GM11168 (cell line): ENCODE measurements around the gene TRAPPC2L.

Experiments used
- in situ Hi-C: fragments of 300-500 bp; cut with MboI; formaldehyde crosslinking; loops from one replicate; pipeline ENCODE4 v1.12.0; 2022; ENCODE audit warnings: low sequenced_read_pairs; ENCODE audit not compliant: unreplicated experiment

The TRAPPC2L gene

DNA sequence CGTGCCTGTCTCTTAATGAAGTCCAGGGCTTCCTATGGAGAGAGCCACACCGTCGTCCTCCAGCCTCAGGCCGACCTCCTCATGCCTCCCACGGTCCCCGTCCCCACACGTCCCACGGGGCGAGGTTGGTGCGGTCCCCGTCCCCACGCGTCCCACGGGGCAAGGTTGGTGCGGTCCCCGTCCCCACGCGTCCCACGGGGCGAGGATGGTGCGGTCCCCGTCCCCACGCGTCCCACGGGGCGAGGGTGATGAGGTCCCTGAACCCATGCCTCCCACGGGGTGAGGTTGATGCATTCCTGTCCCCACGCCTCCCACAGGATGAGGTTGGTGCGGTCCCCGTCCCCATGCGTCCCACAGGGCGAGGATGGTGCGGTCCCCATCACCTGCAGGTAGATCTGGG lies 21.1 kb upstream of the TRAPPC2L start:
- in situ Hi-C loops = no loop called here

DNA sequence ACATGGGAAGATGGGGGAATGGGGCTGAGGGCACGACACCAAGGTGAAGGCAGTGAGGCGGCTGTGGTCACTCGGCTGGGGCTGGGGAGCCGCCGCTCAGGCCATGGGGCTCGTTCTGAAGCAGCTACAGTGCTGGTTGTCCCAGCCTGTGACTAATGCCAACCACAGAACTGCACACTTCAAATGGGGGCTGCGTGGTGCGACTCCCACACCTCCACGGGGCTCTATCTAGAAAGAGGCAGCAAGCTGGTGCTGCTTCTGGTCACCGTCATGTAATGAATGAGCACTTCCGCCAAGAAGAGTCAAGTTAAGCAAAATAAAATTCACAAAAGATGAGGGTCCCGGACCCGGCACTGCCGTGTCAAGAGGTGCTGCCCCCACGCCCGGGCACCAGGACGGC lies 20.1 kb upstream of the TRAPPC2L start:
- in situ Hi-C loops = no loop called here

DNA sequence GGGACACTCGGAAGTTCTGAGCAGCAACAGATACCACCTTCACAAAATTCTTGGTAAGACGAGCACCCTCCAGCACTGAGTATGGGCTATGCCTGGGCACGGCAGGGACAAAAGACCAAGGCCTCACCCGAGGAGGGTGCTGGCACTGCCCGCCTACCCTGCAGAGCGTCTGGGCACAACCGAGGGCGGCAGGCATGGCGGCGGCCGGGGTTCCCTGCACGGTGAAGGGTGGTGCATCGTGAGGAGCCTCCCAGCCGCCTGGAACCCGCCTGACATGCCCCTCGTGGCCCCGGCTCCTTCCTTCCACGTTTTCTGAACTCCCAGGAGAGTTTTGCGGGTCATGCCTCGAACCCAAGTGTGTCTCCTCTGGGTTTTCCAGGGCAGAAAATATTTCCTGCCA lies 19.1 kb upstream of the TRAPPC2L start:
- in situ Hi-C loops = no loop called here

DNA sequence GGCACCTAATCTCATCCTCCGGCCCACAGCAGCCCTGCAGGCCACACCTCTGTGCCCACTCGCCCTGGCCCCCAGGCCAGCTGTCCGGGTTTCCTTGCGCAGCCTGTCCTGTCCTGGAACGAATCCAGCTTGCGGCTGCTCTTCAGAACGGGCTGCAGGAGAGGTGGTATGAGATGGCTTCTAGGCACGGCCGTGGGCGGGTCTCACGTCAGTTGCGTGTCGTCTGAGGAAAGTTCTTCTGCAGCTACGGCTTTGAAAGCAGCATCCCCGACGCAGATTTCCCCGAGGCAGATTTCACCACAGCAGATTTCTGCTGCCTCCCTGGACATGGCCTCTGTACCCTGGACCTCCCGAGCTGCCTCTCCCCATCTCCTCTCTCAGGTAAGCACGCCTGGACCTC lies 18.4 kb upstream of the TRAPPC2L start:
- in situ Hi-C loops = no loop called here

DNA sequence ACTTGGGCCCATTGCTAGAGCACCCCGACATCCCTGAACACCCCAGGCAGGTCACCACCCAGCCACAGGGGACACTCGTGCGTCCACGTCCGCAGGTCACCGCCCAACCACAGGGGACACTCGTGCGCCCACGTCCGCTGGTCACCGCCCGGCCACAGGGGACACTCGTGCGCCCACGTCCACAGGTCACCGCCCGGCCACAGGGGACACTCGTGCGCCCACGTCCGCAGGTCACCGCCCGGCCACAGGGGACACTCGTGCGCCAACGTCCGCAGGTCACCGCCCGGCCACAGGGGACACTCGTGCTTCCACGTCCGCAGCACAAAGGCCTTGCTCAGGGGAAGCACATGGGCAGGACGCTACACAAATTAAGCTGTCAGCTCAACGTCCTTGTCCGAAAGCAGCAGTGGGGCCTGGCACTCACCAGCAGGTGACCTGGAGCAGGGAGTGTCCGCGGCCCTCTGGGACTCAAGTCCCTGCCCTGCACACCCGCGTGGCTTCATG lies 17.8 kb upstream of the TRAPPC2L start:
- in situ Hi-C loops = no loop called here

DNA sequence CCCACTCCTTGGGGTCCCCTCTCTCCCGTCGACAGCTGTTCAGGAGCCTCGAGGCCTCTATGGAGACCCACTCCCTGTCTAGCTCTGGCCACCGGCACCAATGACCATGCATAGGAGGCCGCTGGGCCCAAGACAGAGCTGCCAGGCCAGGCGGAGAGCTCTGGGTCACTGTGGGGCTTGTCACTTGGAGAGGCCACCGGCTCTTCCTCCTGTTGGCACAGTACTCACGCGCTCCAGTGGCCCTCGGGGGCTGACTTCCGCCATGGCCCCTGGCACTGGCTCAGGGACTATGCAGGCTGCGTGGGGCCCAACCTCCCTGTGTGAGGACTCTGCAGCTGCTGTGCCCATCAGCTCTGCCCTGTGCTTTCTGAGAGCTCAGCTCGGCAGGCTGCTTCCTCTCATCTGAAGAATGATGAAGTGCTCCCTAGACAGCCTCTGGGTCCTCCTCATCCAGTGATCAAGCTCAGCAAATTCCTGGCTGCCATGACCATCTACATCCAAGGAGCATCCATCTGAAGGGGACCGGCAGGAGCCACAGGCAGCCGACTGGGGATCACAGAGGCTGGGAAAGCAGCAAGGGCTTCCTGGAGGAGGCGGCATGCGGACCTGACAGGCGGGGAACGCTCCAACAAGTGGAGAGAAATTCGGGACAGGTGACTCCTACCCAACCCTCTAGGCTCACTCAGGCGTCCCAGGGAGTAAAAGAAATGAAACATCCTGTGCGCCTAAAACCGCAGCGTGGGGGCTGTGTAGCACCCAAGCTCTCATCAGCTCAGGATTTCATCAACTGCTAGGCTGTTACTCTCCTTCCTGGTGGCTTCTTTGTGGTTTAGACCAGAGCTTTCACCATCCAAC lies 17.0 kb upstream of the TRAPPC2L start:
- in situ Hi-C loops = no loop called here

DNA sequence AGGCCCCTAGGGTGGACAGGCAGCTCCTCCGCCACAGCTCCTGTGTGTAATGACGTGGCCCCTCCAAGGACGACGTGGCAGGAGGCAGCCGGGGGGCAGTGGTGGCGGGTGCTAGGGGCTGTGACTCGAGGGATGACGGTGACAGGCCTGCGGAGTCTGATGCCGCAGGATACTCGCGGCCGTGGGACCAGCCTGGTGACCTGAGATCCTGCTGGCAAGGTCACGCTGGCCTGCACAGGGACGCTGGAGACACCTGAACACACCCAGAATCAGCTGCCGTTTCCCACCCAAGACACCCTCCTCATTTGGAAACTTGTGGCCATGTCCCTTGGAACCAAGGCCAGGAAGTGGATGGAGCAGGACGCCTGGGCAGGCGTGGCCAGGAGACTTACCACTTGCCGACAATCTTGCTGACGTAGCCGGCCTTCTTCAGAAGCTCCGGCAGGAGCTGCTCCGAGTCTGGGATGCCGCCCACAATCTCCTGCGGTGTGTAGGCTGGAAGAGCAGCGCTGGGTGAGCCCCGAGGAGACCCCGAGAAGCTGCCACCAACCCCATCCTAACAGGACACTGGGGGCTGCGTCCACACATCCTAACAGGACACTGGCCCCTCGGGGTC lies 16.2 kb upstream of the TRAPPC2L start:
- in situ Hi-C loops = no loop called here

DNA sequence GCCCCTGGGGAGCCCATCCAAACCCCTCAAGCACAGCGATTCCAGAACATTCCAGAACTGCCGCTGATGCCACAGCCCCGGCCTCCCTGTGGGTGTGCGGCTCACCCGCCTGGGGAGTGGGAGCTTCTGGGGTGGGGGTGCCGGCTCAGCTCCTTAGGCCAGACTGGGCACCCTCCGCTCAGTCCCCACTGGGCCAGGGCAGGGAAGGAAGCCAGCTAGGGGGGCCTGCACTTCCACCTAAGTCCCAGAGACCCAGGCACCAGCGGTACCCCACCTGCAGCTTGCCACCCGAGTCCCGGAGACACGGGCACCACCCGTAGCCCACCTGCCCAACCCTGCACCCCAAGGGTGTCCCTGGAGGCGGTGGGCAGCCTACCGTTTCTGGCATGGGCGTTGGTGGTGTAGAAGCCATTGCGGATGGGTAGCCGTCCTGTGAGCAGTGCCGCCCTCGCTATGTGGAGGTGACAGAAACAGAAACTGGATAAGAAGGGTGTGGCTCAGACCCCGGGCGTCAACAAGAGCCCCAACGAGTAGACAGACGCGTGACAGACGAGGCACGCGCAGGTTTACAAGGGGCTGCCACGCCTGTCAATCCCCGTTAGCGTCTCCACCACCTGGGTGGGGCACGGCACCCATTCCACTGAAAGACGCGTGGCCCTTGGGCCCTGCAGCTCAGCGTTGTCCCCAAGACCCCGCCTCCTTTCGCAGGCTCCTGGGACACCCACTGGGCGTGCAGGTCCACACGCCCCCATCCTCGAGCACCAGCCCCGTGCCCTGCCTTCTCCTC lies 15.2 kb upstream of the TRAPPC2L start:
- in situ Hi-C loops = no loop called here

DNA sequence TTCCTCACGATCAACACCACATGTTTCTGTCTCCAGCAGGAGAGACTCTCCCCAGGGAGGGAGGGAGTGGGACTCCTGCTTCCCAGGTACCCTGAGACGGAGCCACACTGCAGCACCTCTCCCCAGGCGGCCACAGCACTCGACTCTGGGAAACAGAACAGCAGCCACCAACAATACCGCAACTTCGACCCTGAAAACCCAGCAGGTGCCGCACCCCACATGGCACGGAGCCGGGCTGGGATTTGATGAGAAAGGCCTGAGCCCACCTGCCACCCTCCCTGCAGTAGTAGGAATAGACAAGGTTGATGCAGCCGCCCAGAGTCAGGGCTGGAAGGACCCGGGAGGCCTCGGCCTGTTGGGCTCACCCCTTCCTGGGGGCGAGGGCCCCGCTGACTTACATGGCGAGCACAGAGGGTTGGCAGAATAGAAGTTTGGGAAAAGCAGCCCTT lies 14.6 kb upstream of the TRAPPC2L start:
- in situ Hi-C loops = no loop called here

DNA sequence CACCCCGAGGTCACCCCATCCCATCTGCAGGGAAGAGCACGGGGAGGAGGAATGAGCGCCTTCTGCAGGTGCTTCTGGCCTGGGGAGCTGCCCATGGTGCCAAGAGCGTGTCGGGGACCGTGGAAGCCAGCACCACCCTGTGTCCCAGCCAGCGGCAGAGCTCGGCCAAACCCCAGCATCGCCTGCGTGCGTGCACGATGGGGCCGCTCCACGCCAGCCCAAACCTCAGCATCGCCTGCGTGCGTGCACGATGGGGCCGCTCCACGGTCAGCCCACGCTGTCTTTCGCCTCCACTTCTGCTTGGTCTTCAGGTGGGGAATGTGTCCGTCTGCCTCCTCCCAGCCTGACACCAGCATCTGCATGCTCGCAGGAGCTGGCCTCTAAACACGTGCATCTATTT lies 14.1 kb upstream of the TRAPPC2L start:
- in situ Hi-C loops = no loop called here

DNA sequence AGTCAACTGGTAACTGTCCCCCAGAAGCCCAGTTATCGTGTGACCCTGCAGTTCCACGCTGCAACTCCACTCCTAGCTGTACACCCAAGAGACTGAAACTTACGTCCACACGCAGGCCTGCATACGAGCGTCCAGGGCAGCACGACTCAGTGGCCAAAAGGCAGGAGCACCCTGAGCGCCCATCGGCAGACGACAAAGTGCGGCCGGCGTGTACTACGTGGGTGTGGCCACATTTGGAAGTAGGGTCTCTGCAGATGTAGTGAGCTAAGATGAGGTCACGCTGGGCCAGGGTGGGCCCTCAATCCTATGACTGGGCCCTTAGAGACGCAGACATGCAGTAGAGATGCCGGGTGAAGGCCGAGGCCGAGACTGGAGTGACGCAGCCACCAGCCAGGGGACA lies 13.7 kb upstream of the TRAPPC2L start:
- in situ Hi-C loops = no loop called here

DNA sequence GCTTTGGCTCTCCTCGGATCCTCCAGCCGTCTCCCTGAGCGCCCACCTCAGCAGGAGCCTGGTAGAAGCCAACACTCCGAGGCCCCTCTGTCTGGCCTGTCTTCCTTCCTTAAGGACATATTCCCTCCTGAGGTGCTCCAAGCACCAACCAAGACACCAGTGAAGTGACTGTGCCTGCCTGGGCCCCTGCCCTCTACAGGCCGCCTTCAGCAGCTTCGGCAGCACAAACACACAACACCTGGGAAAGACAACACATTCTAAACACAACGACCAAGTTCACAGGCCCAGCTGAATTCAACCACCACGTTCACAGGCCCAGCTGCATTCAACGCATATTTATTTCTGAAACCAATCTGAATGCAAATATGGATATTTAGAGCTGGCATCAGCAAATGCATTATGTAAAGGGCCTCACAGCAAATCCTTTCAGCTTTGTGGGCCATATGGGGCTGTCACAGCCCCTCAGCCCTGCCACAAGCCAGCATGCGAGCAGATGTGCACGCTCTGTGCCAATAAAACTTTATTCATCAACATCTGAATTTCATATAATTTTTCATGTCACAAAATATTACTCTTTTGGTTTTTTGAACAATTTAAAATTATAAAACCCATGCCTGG lies 12.4 kb upstream of the TRAPPC2L start:
- in situ Hi-C loops = no loop called here

DNA sequence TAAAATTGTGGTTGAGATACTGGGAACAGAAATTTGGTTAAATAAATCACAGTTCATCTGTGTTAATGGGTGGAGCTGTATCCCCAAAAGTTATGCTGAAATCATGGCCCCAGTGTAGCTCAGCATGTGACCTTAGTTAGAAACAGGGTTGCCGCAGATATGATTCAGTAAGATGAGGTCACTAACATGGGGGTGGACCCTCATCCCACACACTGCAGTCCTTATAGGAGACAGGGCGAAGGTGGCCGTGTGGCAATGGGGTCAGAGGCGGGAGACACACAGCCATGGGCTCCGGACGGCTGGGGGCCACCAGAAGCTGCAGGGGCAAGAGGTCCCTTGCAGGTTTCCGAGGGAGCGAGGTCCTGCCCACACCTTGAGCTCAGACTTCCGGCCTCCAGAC lies 10.8 kb upstream of the TRAPPC2L start:
- in situ Hi-C loops = no loop called here

DNA sequence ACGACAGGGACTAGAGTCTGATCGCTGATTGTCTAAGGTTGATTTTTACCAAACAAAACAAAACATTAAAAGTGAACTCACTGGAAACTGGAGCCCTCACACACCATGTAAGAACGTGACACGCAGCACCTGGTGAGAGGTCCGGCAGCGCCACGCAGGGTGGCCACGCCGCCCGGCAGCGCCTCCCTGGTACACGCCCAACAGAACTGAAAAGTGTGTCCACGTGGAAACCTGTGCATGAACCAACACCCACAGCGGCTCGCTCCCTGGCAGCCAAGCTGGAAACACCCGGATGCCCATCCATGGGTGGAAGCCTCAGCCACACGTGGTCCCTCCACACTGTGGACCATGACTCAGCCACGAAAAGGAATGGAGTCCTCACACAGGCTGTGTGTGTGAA lies 9.3 kb upstream of the TRAPPC2L start:
- in situ Hi-C loops = no loop called here

DNA sequence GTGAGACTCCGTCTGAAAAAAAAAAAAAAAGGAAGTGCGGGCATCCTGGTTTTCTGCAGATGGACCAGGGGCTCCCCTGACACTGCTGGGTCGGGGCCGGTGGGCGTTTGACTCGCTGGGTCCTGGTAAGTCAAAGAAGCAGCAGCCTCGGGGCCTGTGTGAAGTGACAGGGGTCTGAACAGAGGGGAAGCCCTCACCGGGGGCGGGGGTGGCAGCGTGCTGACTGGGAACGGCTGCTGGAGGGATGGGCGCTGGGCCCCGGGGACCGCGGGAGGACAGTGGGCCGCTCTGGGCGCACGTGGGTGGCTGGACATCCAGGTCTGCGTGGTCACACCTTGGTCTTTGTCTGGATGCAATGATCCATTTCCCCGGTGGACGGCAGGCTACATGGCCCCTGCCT lies 8.4 kb upstream of the TRAPPC2L start:
- in situ Hi-C loops = no loop called here

DNA sequence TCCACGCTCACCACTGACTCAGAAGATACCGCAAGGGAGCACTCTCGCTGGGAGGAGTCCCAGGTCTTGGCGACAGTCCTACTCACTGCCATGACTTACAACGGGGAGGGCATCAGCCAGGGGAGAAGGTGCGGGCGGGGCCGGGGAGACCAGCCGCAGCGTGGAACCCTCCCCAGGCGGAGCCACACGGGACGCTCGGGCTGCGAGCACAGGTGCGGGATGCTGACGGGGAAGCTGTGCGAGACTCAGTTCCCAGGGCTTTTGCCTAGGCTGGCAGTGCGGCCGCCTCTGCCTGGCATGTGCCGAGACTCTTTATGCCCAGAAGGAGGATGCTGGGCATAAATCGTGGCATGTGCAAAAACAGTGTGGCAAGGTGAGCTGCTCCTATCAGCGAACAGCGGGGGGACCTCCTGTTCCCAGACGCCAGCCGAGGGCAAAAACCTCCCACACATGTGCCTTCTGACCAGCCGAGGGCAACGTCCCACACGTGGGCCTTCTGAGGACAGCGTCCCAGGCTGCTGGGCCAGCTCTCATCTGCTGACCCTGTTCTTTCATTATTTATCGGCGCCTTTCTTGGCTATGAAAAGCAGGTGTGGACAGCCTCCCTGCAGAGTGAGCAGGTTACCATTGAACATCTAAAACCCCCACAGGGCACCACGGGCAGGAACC lies 6.3 kb upstream of the TRAPPC2L start:
- in situ Hi-C loops = no loop called here

DNA sequence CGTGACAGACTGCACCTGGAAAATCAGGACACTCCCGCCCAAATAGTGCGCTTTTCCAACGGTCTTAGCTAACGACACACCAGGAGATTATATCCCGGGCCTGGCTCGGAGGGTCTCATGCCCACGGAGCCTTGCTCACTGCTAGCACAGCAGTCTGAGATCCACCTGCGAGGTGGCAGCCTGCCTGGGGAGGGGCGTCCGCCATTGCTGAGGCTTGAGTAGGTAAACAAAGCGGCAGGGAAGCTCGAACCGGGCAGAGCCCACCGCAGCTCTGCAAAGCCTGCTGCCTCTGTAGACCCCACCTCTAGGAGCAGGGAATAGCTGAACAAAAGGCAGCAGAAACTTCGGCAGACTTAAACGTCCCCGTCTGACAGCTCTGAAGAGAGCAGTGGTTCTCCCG lies 5.3 kb upstream of the TRAPPC2L start:
- in situ Hi-C loops = no loop called here

DNA sequence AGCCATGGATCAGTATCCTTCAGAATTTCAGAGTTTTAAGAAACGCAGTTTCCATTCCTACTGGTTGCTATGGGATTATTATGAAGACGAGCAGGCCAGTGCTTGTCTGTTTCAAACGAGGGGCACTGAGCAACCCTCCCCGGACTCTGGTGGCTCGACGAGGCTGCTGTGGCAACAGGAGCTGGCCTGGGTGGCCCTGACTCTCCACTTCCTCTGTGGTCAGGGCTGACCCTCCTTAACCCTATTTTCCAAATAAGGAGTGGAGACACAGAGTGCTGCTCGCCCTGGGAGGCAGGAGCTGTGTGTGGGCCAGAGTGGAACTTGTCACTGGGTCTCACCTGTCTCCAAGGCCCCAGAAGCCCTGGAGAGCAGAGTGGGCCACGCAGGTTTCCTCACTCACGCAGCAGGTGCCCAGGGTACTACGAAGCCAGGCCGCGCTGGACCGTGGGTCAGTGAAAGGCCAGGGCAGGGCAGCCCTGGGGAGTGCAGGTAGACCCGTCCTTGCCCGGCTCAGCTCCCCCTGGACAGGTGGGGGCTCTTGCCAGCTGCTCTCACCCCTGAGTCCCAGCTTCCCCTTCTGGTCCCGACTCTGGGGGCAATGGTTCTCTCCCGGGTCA lies 3.5 kb upstream of the TRAPPC2L start:
- in situ Hi-C loops = no loop called here

DNA sequence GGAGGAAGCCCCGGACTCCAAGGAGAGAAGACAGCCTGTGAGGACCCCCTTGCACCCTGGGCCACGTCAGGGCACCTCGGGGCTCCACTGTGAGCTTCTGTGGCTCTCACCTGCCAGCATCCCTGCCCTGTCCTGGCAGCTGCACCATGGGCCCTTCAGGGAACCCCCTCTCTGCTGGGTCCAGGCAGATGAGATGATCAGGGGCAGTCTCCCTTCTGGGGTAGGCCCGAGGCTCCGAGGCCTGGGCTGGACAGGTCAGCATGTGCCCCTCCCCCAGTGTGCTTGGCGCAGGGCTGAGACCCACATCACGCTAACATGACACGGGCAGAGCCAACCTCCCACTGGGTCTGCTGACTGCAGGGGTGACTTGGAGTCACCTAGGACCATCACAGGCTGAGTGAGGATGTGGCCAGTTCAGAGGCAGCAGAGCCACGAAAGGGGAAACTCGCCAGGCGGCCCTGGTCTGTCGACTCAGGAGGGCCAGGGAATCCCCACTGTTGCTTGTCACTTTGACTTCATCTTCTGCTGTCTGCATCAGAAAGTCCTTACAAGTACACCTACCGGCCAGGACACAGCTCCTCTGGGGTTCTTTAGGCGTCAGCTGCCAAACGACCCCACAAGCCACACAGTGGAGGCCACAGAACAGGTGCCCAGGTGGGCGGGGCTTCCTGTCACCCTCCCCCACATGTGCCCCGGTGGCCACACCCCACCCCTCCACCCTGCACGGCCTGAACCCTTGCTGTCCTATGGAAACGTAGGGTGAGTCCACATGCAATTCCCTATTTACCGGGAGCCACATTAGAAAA lies 2.4 kb upstream of the TRAPPC2L start:
- in situ Hi-C loops = no loop called here
